HEK293 (cell line): ENCODE results near the gene COA4.

Source experiments
- CTCF ChIP-seq: fragments of 450-650 bp; formaldehyde crosslinking; IDR thresholded peaks from 2 replicates; pipeline ENCODE4 v1.5.1; 2016; ENCODE audit warnings: missing biosample characterization, missing genetic modification characterization
- ZNF521 ChIP-seq: fragments of 450-650 bp; formaldehyde crosslinking; IDR thresholded peaks from 2 replicates; pipeline ENCODE4 v1.5.1; 2017; ENCODE audit warnings: missing biosample characterization, mild to moderate bottlenecking, missing genetic modification characterization

- TF ChIP-seq ZNF521 (tag by site-specific recombination) (no peak), CTCF (tag by site-specific recombination) (no peak)
Measured at GRCh38 chr11:73921180-73921579, 44.5 kb upstream of the COA4 start.
